ENCODE results near the gene FBN1.

- no peak for TF ChIP-seq NFYB (IDR thresholded peaks at IDR 0.05; ENCODE audit: insufficient read depth, low read depth, low read length)
- TF ChIP-seq ELK1 (IDR thresholded peaks at IDR 0.05; ENCODE audit: low read depth, low read length) = no peak
- no peak for TF ChIP-seq CTCF (IDR thresholded peaks at IDR 0.05 in 2 of 3, conservative IDR thresholded peaks at IDR 0.05 in 1 of 3; ENCODE audit: control insufficient read depth in 2 of 3, extremely low read depth in 1 of 3, insufficient read depth in 1 of 3, low read depth in 3 of 3, low read length in 3 of 3)
- TF ChIP-seq BMI1 (IDR thresholded peaks at IDR 0.05; ENCODE audit: borderline replicate concordance) = no peak
- TF ChIP-seq JUND (IDR thresholded peaks at IDR 0.05; ENCODE audit: low read depth, low read length) = no peak
- TF ChIP-seq PBX3 (IDR thresholded peaks at IDR 0.05; ENCODE audit: insufficient replicate concordance, low read depth, low read length) = no peak
- no peak for TF ChIP-seq POLR2A (IDR thresholded peaks at IDR 0.05; ENCODE audit: low read depth, low read length)
- TF ChIP-seq SIN3A (IDR thresholded peaks at IDR 0.05; ENCODE audit: low read depth, low read length) = no peak
- no peak for TF ChIP-seq ATF2 (IDR thresholded peaks at IDR 0.05; ENCODE audit: low read length)
- TF ChIP-seq POLR2AphosphoS5 (IDR thresholded peaks at IDR 0.05; ENCODE audit: low read length) = no peak
- TF ChIP-seq ESRRA (IDR thresholded peaks at IDR 0.05; ENCODE audit: low read length) = no peak
- no peak for TF ChIP-seq MYC (IDR thresholded peaks at IDR 0.05; ENCODE audit: insufficient read depth, insufficient read length, insufficient replicate concordance, low read length, severe bottlenecking)
These were observed 18.9 kb upstream of the FBN1 start for GRCh38 chr15:48664436-48664835.
